ENCODE data around the gene GNB1.

GRCh38 chr1:1799716-1800115 is 91.2 kb downstream of the GNB1 start:
- TF ChIP-seq CTCF (IDR thresholded peaks at IDR 0.05) (no peak), POLR2A (IDR thresholded peaks at IDR 0.05) (no peak)

Data from adrenal gland (tissue), 5 donors.